Measurements from ENCODE around the gene TRPM6.

The TRPM6 gene

GRCh38 chr9:74824654-74825053 is 63.1 kb downstream of the TRPM6 start:
- no peaks in the 10 kb centered on the region for H3K27me3 Mint-ChIP-seq (ENCODE audit: low read depth)
- no peak overlapping the region for H3K27ac Mint-ChIP-seq
- no peaks in the 10 kb centered on the region for H3K4me1 Mint-ChIP-seq (ENCODE audit: low read depth)
- H3K4me3 Mint-ChIP-seq, result no peak overlapping the region
- H3K36me3 Mint-ChIP-seq (ENCODE audit: low read depth), result no peaks in the 10 kb centered on the region
- no peaks in the 10 kb centered on the region for H3K9me3 Mint-ChIP-seq

GRCh38 chr9:74821636-74822035 is 66.1 kb downstream of the TRPM6 start:
- Mint-ChIP-seq H3K4me3 (no peak overlapping the region), H3K27me3 (ENCODE audit: low read depth) (peaks cover 2% of the 10 kb centered on the region), H3K4me1 (ENCODE audit: low read depth) (no peaks in the 10 kb centered on the region), H3K9me3 (no peaks in the 10 kb centered on the region), H3K27ac (no peak overlapping the region), H3K36me3 (ENCODE audit: low read depth) (no peaks in the 10 kb centered on the region)

GRCh38 chr9:74817816-74818215 is 69.9 kb downstream of the TRPM6 start:
- no peak overlapping the region for H3K27ac Mint-ChIP-seq
- H3K9me3 Mint-ChIP-seq, result no peaks in the 10 kb centered on the region
- H3K27me3 Mint-ChIP-seq (ENCODE audit: low read depth), result peaks cover 8% of the 10 kb centered on the region
- H3K36me3 Mint-ChIP-seq (ENCODE audit: low read depth), result no peaks in the 10 kb centered on the region
- no peaks in the 10 kb centered on the region for H3K4me1 Mint-ChIP-seq (ENCODE audit: low read depth)
- no peak overlapping the region for H3K4me3 Mint-ChIP-seq

GRCh38 chr9:74817281-74817810 is 70.4 kb downstream of the TRPM6 start:
- Mint-ChIP-seq H3K36me3 (ENCODE audit: low read depth) (no peaks in the 10 kb centered on the region), H3K27me3 (ENCODE audit: low read depth) (peaks cover 8% of the 10 kb centered on the region), H3K4me3 (no peak overlapping the region), H3K27ac (no peak overlapping the region), H3K9me3 (no peaks in the 10 kb centered on the region), H3K4me1 (ENCODE audit: low read depth) (no peaks in the 10 kb centered on the region)

GRCh38 chr9:74810200-74810599 is 77.5 kb downstream of the TRPM6 start:
- H3K27ac Mint-ChIP-seq, result no peak overlapping the region
- H3K27me3 Mint-ChIP-seq (ENCODE audit: low read depth), result peaks cover 11% of the 10 kb centered on the region
- H3K4me3 Mint-ChIP-seq, result no peak overlapping the region
- no peaks in the 10 kb centered on the region for H3K36me3 Mint-ChIP-seq (ENCODE audit: low read depth)
- no peaks in the 10 kb centered on the region for H3K4me1 Mint-ChIP-seq (ENCODE audit: low read depth)
- H3K9me3 Mint-ChIP-seq, result no peaks in the 10 kb centered on the region

- Mint-ChIP-seq H3K9me3 (no peaks in the 10 kb centered on the region), H3K27ac (no peak overlapping the region), H3K4me3 (no peak overlapping the region), H3K36me3 (ENCODE audit: low read depth) (no peaks in the 10 kb centered on the region), H3K27me3 (ENCODE audit: low read depth) (peaks cover 8% of the 10 kb centered on the region), H3K4me1 (ENCODE audit: low read depth) (no peaks in the 10 kb centered on the region)
These were observed 83.7 kb downstream of the TRPM6 start for GRCh38 chr9:74804018-74804385.

- H3K4me1 Mint-ChIP-seq (ENCODE audit: low read depth), result no peaks in the 10 kb centered on the region
- H3K4me3 Mint-ChIP-seq, result no peak overlapping the region
- H3K27me3 Mint-ChIP-seq (ENCODE audit: low read depth), result peaks cover 12% of the 10 kb centered on the region
- H3K36me3 Mint-ChIP-seq (ENCODE audit: low read depth), result no peaks in the 10 kb centered on the region
- H3K27ac Mint-ChIP-seq, result no peak overlapping the region
- no peaks in the 10 kb centered on the region for H3K9me3 Mint-ChIP-seq
These were observed 84.2 kb downstream of the TRPM6 start for GRCh38 chr9:74803376-74804017.

- Mint-ChIP-seq H3K27ac (no peak overlapping the region), H3K36me3 (ENCODE audit: low read depth) (no peaks in the 10 kb centered on the region), H3K9me3 (no peaks in the 10 kb centered on the region), H3K4me3 (no peak overlapping the region), H3K4me1 (ENCODE audit: low read depth) (no peaks in the 10 kb centered on the region), H3K27me3 (ENCODE audit: low read depth) (peaks cover 14% of the 10 kb centered on the region)
These were observed 87.5 kb downstream of the TRPM6 start for GRCh38 chr9:74800226-74800625.

GRCh38 chr9:74795803-74796202 is 91.9 kb downstream of the TRPM6 start:
- Mint-ChIP-seq H3K36me3 (ENCODE audit: low read depth) (no peaks in the 10 kb centered on the region), H3K4me1 (ENCODE audit: low read depth) (no peaks in the 10 kb centered on the region), H3K27me3 (ENCODE audit: low read depth) (peaks cover 18% of the 10 kb centered on the region), H3K4me3 (no peak overlapping the region), H3K9me3 (no peaks in the 10 kb centered on the region), H3K27ac (no peak overlapping the region)

GRCh38 chr9:74795081-74795480 is 92.6 kb downstream of the TRPM6 start:
- H3K4me3 Mint-ChIP-seq, result no peak overlapping the region
- no peaks in the 10 kb centered on the region for H3K9me3 Mint-ChIP-seq
- H3K27ac Mint-ChIP-seq, result no peak overlapping the region
- no peaks in the 10 kb centered on the region for H3K4me1 Mint-ChIP-seq (ENCODE audit: low read depth)
- H3K36me3 Mint-ChIP-seq (ENCODE audit: low read depth), result no peaks in the 10 kb centered on the region
- peaks cover 15% of the 10 kb centered on the region for H3K27me3 Mint-ChIP-seq (ENCODE audit: low read depth)

- H3K27me3 Mint-ChIP-seq (ENCODE audit: low read depth), result peaks cover 2% of the 10 kb centered on the region
- H3K36me3 Mint-ChIP-seq (ENCODE audit: low read depth), result no peaks in the 10 kb centered on the region
These were observed 103.2 kb downstream of the TRPM6 start for GRCh38 chr9:74784506-74784905.

GRCh38 chr9:74783408-74783807 is 104.3 kb downstream of the TRPM6 start:
- Mint-ChIP-seq H3K36me3 (ENCODE audit: low read depth) (no peaks in the 10 kb centered on the region), H3K27me3 (ENCODE audit: low read depth) (peaks cover 4% of the 10 kb centered on the region)

More at GRCh38 chr9:74784506-74784905, 103.2 kb downstream of the TRPM6 start:
- Mint-ChIP-seq H3K4me3 (no peak overlapping the region), H3K9me3 (no peaks in the 10 kb centered on the region), H3K4me1 (ENCODE audit: low read depth) (no peaks in the 10 kb centered on the region), H3K27ac (no peak overlapping the region)

GRCh38 chr9:74777136-74777879 is 110.4 kb downstream of the TRPM6 start:
- H3K27ac Mint-ChIP-seq, result no peak overlapping the region
- no peaks in the 10 kb centered on the region for H3K36me3 Mint-ChIP-seq (ENCODE audit: low read depth)
- no peak overlapping the region for H3K4me3 Mint-ChIP-seq
- H3K9me3 Mint-ChIP-seq, result no peaks in the 10 kb centered on the region
- H3K27me3 Mint-ChIP-seq (ENCODE audit: low read depth), result peaks cover 9% of the 10 kb centered on the region
- H3K4me1 Mint-ChIP-seq (ENCODE audit: low read depth), result peaks cover 2% of the 10 kb centered on the region

More at GRCh38 chr9:74783408-74783807, 104.3 kb downstream of the TRPM6 start:
- no peak overlapping the region for H3K4me3 Mint-ChIP-seq
- H3K4me1 Mint-ChIP-seq (ENCODE audit: low read depth), result no peaks in the 10 kb centered on the region
- H3K27ac Mint-ChIP-seq, result no peak overlapping the region
- H3K9me3 Mint-ChIP-seq, result no peaks in the 10 kb centered on the region

- no peak overlapping the region for H3K4me3 Mint-ChIP-seq
- H3K4me1 Mint-ChIP-seq (ENCODE audit: low read depth), result peaks cover 10% of the 10 kb centered on the region
- H3K27me3 Mint-ChIP-seq (ENCODE audit: low read depth), result peaks cover 13% of the 10 kb centered on the region
- no peaks in the 10 kb centered on the region for H3K36me3 Mint-ChIP-seq (ENCODE audit: low read depth)
- no peaks in the 10 kb centered on the region for H3K9me3 Mint-ChIP-seq
- H3K27ac Mint-ChIP-seq, result no peak overlapping the region
These were observed 112.3 kb downstream of the TRPM6 start for GRCh38 chr9:74775396-74775795.

GRCh38 chr9:74773886-74774479 is 113.7 kb downstream of the TRPM6 start:
- Mint-ChIP-seq H3K4me1 (ENCODE audit: low read depth) (peaks cover 10% of the 10 kb centered on the region), H3K9me3 (no peaks in the 10 kb centered on the region), H3K27ac (no peak overlapping the region), H3K4me3 (no peak overlapping the region), H3K36me3 (ENCODE audit: low read depth) (no peaks in the 10 kb centered on the region), H3K27me3 (ENCODE audit: low read depth) (peaks cover 9% of the 10 kb centered on the region)
